Effector memory CD8-positive, alpha-beta T cell (primary cell): ENCODE data around the gene GUCY2C.

ENCODE experiments used
- ATAC-seq: fragments of 150-1000 bp; cut with Tn5 transposase; replicated peaks from 2 replicates; pipeline ENCODE4 v1.10.0; 2021; ENCODE audit warnings: mild to moderate bottlenecking, moderate library complexity
- DNase-seq, 3 experiments: peaks; one replicate each; pipeline ENCODE4 v3.0.0; 2021
- H3K27ac Mint-ChIP-seq, 2 donors: one replicate each; pipeline ENCODE4 v1.8.0; 2022; ENCODE audit warnings: mild to moderate bottlenecking in 2 of 2, mixed read lengths in 2 of 2, moderate library complexity in 2 of 2
- H3K27me3 Mint-ChIP-seq, 2 donors: one replicate each; pipeline ENCODE4 v1.8.0; 2022; ENCODE audit warnings: mixed read lengths in 2 of 2
- H3K36me3 Mint-ChIP-seq: one replicate; pipeline ENCODE4 v1.8.0; 2022; ENCODE audit warnings: mild to moderate bottlenecking, moderate library complexity, mixed read lengths; ENCODE audit not compliant: insufficient read depth
- H3K4me1 Mint-ChIP-seq, 2 donors: one replicate each; pipeline ENCODE4 v1.8.0; 2022; ENCODE audit warnings: low read depth in 2 of 2, mixed read lengths in 2 of 2
- H3K4me3 Mint-ChIP-seq, 2 donors: one replicate each; pipeline ENCODE4 v1.8.0; 2022; ENCODE audit warnings: mild to moderate bottlenecking in 2 of 2, mixed read lengths in 2 of 2, moderate library complexity in 2 of 2
- H3K9me3 Mint-ChIP-seq, 2 donors: one replicate each; pipeline ENCODE4 v1.8.0; 2022; ENCODE audit warnings: mixed read lengths in 2 of 2

Gene GUCY2C

GRCh38 chr12:14635776-14636175, 60.6 kb downstream of the GUCY2C start:
- no peak for DNase-seq
- H3K4me1 Mint-ChIP-seq = no peaks in the 10 kb centered on the region
- no peak overlapping the region for H3K27ac Mint-ChIP-seq
- H3K9me3 Mint-ChIP-seq = peaks cover 0 to 8% of the 10 kb centered on the region in 2 donors
- H3K27me3 Mint-ChIP-seq = peaks cover 1 to 6% of the 10 kb centered on the region in 2 donors
- H3K4me3 Mint-ChIP-seq = no peak overlapping the region
- H3K36me3 Mint-ChIP-seq = peaks cover 4% of the 10 kb centered on the region
- no peak for ATAC-seq

GRCh38 chr12:14630793-14631192, 65.6 kb downstream of the GUCY2C start:
- no peaks in the 10 kb centered on the region for H3K4me1 Mint-ChIP-seq
- no peak overlapping the region for H3K4me3 Mint-ChIP-seq
- ATAC-seq = no peak
- DNase-seq = no peak
- H3K27me3 Mint-ChIP-seq = peaks cover 23 to 28% of the 10 kb centered on the region in 2 donors
- no peak overlapping the region for H3K27ac Mint-ChIP-seq
- H3K9me3 Mint-ChIP-seq = no peaks in the 10 kb centered on the region
- H3K36me3 Mint-ChIP-seq = no peaks in the 10 kb centered on the region

GRCh38 chr12:14629832-14630710, 66.3 kb downstream of the GUCY2C start:
- H3K4me1 Mint-ChIP-seq = no peaks in the 10 kb centered on the region
- DNase-seq (peak; percentile 54 to 60 (median 58)), ATAC-seq (peak; percentile 100)
- no peaks in the 10 kb centered on the region for H3K9me3 Mint-ChIP-seq
- H3K4me3 Mint-ChIP-seq = no peak overlapping the region
- H3K27ac Mint-ChIP-seq = no peak overlapping the region
- H3K36me3 Mint-ChIP-seq = no peaks in the 10 kb centered on the region
- H3K27me3 Mint-ChIP-seq = peaks cover 25 to 29% of the 10 kb centered on the region in 2 donors

- no peak for ATAC-seq
- no peaks in the 10 kb centered on the region for H3K4me1 Mint-ChIP-seq
Measured at GRCh38 chr12:14628771-14629170, 67.6 kb downstream of the GUCY2C start.

GRCh38 chr12:14621826-14622225, 74.6 kb downstream of the GUCY2C start:
- Mint-ChIP-seq H3K27ac (no peak overlapping the region), H3K27me3 (peaks cover 37% of the 10 kb centered on the region in 2 donors), H3K4me3 (no peak overlapping the region), H3K36me3 (no peaks in the 10 kb centered on the region), H3K9me3 (no peaks in the 10 kb centered on the region), H3K4me1 (peaks cover 0 to 6% of the 10 kb centered on the region in 2 donors)
- ATAC-seq (no peak), DNase-seq (no peak)

More at GRCh38 chr12:14628771-14629170, 67.6 kb downstream of the GUCY2C start:
- Mint-ChIP-seq H3K36me3 (no peaks in the 10 kb centered on the region), H3K27me3 (peaks cover 27 to 33% of the 10 kb centered on the region in 2 donors), H3K4me3 (no peak overlapping the region), H3K9me3 (no peaks in the 10 kb centered on the region), H3K27ac (no peak overlapping the region)
- DNase-seq = no peak

GRCh38 chr12:14619741-14620501, 76.5 kb downstream of the GUCY2C start:
- DNase-seq = no peak
- Mint-ChIP-seq H3K4me3 (no peak overlapping the region), H3K27ac (no peak overlapping the region), H3K27me3 (peaks cover 41 to 46% of the 10 kb centered on the region in 2 donors), H3K9me3 (no peaks in the 10 kb centered on the region), H3K36me3 (no peaks in the 10 kb centered on the region), H3K4me1 (peaks cover 0 to 6% of the 10 kb centered on the region in 2 donors)
- no peak for ATAC-seq

GRCh38 chr12:14618983-14619382, 77.4 kb downstream of the GUCY2C start:
- no peak for DNase-seq
- Mint-ChIP-seq H3K36me3 (no peaks in the 10 kb centered on the region), H3K27me3 (peaks cover 51% of the 10 kb centered on the region in 2 donors), H3K4me1 (peaks cover 0 to 6% of the 10 kb centered on the region in 2 donors), H3K9me3 (no peaks in the 10 kb centered on the region), H3K4me3 (no peak overlapping the region), H3K27ac (no peak overlapping the region)
- ATAC-seq = no peak

GRCh38 chr12:14614704-14615121, 81.7 kb downstream of the GUCY2C start:
- Mint-ChIP-seq H3K36me3 (no peaks in the 10 kb centered on the region), H3K27ac (no peak overlapping the region), H3K4me3 (no peak overlapping the region), H3K4me1 (peaks cover 0 to 6% of the 10 kb centered on the region in 2 donors), H3K9me3 (peaks cover 0 to 1% of the 10 kb centered on the region in 2 donors), H3K27me3 (peaks cover 46 to 57% of the 10 kb centered on the region in 2 donors)
- DNase-seq (no peak), ATAC-seq (no peak)

- peaks cover 37 to 49% of the 10 kb centered on the region in 2 donors for H3K27me3 Mint-ChIP-seq
- H3K9me3 Mint-ChIP-seq = peaks cover 0 to 1% of the 10 kb centered on the region in 2 donors
- peak; percentile 48 for ATAC-seq
- no peak for DNase-seq
- H3K27ac Mint-ChIP-seq = no peak overlapping the region
- H3K36me3 Mint-ChIP-seq = no peaks in the 10 kb centered on the region
- H3K4me3 Mint-ChIP-seq = no peak overlapping the region
- no peaks in the 10 kb centered on the region for H3K4me1 Mint-ChIP-seq
Measured at GRCh38 chr12:14613718-14614117, 82.7 kb downstream of the GUCY2C start.

- peaks cover 35 to 47% of the 10 kb centered on the region in 2 donors for H3K27me3 Mint-ChIP-seq
- H3K9me3 Mint-ChIP-seq = peaks cover 1 to 3% of the 10 kb centered on the region in 2 donors
- no peak overlapping the region for H3K27ac Mint-ChIP-seq
- H3K36me3 Mint-ChIP-seq = no peaks in the 10 kb centered on the region
- H3K4me3 Mint-ChIP-seq = no peak overlapping the region
- DNase-seq (no peak), ATAC-seq (no peak)
- H3K4me1 Mint-ChIP-seq = no peaks in the 10 kb centered on the region
Measured at GRCh38 chr12:14612898-14613445, 83.4 kb downstream of the GUCY2C start.

GRCh38 chr12:14612250-14612649, 84.1 kb downstream of the GUCY2C start:
- DNase-seq = no peak
- H3K27me3 Mint-ChIP-seq = peaks cover 35 to 43% of the 10 kb centered on the region in 2 donors
- no peaks in the 10 kb centered on the region for H3K4me1 Mint-ChIP-seq
- H3K9me3 Mint-ChIP-seq = peaks cover 1 to 10% of the 10 kb centered on the region in 2 donors
- no peaks in the 10 kb centered on the region for H3K36me3 Mint-ChIP-seq
- no peak overlapping the region for H3K4me3 Mint-ChIP-seq
- no peak overlapping the region for H3K27ac Mint-ChIP-seq
- ATAC-seq = no peak

- Mint-ChIP-seq H3K9me3 (peaks cover 1 to 10% of the 10 kb centered on the region in 2 donors), H3K4me3 (no peak overlapping the region), H3K36me3 (no peaks in the 10 kb centered on the region), H3K27me3 (peaks cover 35 to 42% of the 10 kb centered on the region in 2 donors), H3K4me1 (no peaks in the 10 kb centered on the region), H3K27ac (no peak overlapping the region)
- ATAC-seq (no peak), DNase-seq (no peak)
Measured at GRCh38 chr12:14611640-14612203, 84.7 kb downstream of the GUCY2C start.

GRCh38 chr12:14607568-14607967, 88.8 kb downstream of the GUCY2C start:
- ATAC-seq (no peak), DNase-seq (no peak)
- peaks cover 2% of the 10 kb centered on the region for H3K36me3 Mint-ChIP-seq
- no peaks in the 10 kb centered on the region for H3K4me1 Mint-ChIP-seq
- no peak overlapping the region for H3K4me3 Mint-ChIP-seq
- peaks cover 22 to 29% of the 10 kb centered on the region in 2 donors for H3K27me3 Mint-ChIP-seq
- no peak overlapping the region for H3K27ac Mint-ChIP-seq
- peaks cover 3 to 27% of the 10 kb centered on the region in 2 donors for H3K9me3 Mint-ChIP-seq
